Stimulated activated CD4-positive, alpha-beta T cell treated with anti-CD3 and anti-CD28 coated beads, Interleukin-2, amount 100 ng/mL, for 48 hours (primary cell): ENCODE results near the gene CTNNA3.
"Not testable (repeated sequence)": the region's sequence is repeated elsewhere in the genome, so short reads cannot be mapped to it uniquely, and the experiment has no call there.

Experiments used
- DNase-seq, 2 donors: peaks; one replicate each; pipeline ENCODE4 v3.0.0-alpha.2; 2020

The CTNNA3 gene

DNA sequence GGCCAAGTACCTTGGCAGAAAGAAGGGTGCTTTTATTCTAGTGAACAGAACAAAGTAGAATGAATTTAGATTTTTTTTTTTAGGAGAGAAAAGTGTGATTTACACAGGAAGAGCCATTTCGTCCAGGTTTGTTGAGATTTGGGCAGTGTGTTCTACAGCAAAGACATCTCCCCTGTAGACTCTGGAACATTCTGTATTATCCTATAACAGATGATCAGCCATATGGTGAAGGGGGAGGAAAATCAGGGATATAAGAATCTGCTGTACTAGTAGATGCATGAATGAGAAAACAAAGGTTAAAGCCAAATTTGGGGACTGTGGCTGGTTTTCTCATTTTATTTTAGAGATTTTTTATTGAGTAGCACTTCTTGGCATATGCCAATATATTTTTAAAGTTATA is 1223.8 kb downstream of the CTNNA3 start:
- no peak for DNase-seq

DNA sequence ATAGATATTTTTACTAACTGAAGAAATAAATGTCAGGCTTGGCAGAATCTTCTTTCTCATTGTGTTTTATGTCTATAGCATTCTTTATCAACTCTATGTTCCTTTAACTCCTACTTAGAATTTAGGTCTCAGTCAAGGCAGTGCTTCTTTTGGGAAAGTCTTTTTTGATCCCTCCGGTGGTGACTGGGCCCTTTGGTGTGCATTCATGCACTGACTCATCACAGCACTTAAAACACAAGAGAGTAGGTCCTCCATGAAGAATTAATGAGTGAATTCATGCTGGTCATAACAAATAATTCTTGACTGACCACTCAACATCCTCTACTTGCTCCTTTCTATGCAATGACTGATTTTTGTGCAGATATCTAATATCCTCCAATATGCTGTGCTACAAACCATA is 1229.0 kb downstream of the CTNNA3 start:
- DNase-seq, result no peak

DNA sequence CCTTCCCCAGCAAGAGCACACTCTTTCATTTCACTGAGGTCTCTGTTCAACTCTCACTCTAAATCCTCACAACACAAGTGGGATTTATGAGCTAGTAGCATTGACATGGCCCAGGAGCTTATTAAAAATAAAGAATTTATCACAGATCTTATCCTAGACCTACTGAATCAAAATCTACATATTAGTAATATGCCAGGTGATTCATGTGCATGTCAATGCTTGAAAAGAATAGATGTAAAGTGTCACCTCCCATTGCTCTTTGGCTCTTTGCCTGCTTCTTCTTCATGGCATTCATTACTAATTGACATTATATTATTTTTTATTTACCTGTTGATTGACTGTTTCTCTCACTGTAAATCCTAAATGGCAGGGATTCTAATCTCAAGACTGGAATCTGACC is 1229.4 kb downstream of the CTNNA3 start:
- DNase-seq, result no peak

DNA sequence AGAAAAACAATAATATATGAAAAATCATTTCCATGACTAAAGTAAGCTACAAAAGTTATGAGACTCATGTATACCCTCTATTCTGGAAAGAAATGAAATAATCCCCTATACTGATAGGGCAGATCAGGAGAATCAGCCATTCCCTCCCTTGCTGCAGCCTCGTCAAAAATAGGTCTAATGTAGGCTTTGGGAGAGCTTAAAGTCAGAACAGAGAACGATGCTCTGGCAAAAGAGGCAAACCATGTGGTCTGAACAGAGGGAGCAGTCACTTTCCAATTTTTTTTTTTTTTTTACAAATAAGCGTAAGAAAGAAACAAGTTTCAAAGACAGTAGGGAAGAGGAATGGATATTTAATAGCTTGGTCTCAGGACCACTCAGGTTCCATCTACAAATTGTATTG is 1232.4 kb downstream of the CTNNA3 start:
- DNase-seq, result no peak

DNA sequence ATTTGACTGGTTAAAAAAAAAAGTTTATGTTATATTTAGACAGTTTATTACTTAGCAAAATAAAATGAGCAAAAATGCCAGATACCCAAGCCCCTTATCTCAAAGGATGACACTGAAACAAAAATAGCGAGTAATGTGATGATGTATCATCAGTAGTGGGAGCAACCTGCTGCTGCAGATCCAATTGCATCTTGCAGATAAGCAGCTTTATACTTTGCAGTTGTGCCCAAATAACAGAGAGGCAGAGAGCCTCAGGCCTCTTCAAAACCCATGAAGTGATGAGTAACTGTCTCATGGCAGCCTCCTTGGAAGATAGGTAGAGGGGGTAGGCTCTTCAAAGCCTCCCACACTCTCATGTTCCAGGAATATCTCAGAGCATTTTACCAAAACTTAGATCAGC is 1238.4 kb downstream of the CTNNA3 start:
- no peak for DNase-seq

DNA sequence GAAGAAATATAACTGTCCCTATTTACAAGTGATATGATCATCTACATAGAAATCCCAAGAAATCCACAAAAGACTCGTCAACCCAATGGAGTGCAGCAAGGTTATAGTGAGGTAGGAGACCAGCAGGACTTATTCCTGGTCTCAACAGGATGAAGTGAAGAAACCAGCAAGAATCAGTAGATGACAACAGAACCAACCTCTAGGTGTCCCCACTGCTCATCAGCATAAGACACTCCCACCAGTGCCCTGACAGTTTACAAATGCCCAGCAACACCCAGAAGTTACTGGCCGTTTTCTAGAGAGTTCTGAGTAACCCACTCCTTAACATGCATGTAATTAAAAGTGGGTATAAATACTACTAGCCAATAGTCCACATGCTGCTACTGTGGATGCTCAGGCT is 1240.7 kb downstream of the CTNNA3 start:
- DNase-seq, result no peak

DNA sequence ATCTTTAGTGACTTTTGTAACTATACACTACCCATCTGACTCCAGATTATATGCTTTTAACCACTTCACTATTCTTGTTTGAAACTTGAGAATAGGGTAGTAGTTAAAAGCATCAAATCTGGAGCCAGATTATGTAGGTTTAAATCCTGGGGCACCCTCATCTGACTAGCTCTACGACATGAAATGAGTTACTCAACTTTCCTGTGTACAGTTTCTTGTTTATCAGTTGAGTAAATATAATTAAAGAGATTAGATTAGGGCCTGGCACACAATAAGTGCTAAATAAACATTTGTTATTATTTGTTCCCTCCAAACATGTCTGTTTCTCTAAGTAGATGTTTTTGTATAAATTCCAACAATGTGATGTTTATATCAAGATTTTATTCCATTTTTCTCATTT is 1255.4 kb downstream of the CTNNA3 start:
- DNase-seq, result no peak

DNA sequence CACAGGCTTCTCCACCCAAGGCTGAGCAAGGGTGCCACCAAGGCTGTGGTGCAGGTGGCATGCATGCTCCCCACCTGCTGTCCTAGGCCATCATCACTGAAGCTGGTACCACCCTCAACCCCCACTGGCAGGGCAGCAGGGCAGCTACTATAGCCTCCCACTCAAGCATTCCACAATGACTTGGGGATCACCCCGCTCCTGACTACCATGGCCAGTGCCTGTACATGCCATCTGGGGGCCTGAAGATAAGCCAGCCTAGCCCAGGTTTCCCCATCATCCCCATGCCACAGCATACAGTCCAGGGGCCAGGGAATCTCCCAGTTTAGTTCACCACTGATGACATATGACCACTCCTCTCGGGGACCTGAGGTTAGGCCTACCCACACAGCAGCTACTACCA is 1281.1 kb downstream of the CTNNA3 start:
- no peak for DNase-seq

DNA sequence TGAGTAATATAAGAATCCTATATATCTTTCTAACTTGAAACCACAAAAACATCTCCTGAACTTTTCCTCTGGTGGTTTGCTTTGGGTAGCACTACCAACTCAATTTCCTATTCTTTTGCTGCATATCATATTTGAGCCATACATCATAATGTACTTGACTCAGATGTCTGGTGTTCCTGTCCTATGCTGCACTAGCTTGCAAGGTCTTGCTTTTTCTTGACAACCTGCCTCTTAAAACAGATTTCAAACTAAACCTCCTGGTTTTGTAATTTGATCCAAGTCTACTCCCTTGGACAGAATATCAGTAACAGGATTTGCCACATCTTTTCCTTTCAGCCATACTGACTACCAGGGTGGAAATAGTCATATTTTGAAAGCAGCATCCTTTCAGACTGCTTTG is 1290.4 kb downstream of the CTNNA3 start:
- DNase-seq, result no peak

DNA sequence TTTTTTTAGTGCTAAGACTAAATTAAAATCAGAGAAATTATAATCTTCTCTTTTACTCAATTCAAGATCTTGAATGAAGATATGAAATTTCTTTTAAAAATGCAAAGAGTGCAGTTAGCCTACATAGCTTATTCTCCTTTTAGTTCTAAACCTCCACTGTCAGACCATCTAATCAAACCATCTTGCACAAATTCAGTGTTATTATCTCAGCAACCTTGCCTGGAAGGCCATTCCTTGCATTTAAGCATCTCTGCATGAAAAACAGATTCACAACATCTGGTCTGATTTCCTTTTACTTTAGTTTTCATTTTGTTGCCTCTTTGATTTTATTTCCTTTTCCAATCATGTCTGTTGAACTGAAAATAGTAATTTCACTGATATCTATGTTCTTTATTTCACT is 1297.3 kb downstream of the CTNNA3 start:
- DNase-seq, result no peak

DNA sequence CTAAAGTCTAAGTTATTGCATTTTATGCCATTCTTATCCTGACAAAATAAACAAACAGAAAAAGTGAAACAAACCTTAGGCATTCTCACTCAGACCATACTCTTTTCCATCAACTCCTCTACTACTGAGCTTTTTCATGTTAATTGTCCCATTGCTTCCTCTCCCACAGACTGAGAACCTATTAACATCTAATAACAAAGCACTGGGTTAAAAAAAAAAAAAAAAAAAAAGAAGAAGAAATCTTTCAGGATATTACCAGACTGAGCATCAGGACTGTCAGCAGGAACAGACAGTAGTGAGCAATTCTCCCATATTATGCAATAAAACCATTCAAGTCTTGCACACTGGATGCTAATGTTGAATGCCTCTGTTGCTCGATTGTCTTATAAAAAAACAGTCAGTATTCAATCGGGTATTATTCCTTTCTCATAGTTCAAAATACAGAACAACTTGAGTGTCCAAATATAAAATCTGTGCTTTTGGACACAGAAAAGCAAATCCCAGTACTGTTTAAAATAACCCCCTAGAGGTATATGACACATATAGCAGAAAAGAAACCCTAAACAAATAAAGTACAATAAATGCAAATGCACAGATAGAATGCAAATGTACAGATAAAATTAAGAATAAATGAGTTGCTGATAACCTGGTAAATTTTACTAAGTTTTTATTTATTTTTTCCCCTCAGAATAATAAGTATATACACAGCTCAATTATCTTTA is 1301.5 kb downstream of the CTNNA3 start:
- no peak for DNase-seq

DNA sequence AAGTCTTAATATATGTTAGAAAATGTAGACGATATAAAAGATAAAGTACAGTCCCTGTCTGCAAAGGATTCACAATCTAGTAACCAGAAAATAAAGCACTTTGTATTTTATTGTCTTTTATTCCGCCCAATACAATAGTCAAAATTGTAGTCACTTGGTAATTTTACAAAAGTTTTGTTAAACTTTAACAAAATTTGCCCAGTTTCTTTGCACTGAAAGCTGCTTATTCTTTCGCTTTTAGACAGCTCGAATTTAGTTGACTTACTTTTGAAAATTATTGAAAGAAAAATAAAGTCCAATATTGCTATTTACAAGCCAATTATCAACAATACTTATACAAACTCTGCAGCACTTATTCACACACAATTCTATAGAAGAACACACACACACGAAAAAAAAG is 1305.1 kb downstream of the CTNNA3 start:
- no peak for DNase-seq

DNA sequence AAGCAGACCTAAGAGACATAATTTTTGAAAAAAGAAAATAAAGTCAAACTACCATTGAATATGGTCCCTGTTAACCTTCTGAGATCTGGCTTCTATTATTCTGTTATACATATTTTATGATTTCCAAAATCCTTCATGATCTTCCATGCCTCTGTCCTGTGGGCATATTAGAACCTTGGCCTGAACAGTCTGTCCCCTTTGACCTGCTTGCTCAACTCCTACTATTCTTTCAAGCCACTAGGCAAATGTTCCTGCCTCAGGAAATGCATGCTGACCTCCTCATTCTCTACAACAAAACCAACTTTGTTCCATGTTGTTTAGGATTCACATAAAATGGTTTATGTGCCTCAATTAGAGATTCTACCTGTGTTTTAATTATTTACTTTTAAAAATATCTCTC is 1315.0 kb downstream of the CTNNA3 start:
- DNase-seq, result no peak

DNA sequence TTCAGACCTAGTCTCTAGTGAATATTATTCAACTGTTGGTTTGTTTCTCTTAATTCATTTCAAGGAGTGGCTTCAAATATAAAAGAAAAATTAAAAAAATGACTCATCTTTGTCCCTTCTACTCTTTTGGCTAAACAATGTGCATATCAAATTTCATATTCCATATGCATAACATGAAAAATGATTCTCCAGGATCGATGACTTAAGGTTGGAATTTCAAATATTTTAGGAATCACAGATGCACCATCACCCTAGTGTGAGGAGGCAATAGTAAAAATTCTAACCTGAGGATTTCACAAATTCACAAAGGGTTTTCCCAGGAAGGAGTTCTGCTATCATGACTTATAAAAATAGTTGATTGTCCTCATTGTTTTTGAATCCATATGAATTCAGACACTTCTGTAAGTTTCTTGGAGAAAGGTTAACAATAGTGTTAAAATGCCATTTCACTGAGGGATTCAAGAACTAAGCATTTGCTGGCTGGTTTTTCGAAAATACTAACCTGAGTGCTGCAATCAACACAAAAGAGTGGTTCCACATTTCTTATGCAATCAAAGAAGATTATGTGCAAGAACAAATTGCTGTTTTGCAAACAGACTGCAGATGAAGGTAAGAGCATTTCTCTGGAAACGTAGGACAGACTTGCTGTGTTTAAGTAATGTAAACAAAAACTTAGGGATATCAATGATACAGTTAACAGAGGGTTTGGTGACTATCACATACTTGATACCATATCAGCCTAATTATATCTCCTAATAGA is 1317.7 kb downstream of the CTNNA3 start:
- no peak for DNase-seq

DNA sequence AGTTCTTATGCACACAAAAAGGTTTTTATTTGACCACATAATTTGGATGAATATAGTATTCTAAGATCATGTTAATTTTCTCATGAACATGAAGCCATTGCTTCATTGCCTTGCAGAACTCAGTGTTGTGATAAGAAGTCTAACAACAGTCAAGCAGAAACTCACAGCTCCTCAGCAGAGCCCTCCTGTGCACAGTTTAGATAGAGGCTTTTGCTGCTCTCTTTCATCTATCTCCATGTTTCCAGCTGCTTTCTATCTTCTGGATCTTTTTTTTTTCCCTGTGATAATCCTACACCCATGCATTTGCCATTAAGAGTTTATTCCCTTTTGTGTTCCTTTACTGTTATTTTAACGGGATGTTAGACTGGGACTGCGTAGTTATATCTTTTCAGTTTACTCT is 1327.8 kb downstream of the CTNNA3 start:
- DNase-seq, result no peak

DNA sequence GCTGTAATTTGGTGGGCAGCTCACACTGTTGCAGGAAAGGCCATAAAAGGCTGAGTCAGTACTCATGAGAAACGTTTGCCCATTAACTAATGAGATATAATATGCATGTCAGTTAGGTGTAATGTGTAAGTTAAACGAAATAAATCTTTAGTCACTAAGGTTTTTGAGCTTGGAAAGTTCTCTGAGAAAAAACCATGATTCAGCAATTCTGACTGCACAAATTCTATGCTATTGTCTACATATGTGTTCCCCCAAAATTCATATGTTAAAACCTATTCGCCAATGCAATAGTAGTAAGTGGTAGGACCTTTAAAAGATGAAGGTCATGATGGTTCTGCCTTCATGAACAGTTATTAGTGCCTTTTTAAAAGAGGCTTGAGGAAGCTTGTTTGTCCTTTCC is 1329.8 kb downstream of the CTNNA3 start:
- no peak for DNase-seq

DNA sequence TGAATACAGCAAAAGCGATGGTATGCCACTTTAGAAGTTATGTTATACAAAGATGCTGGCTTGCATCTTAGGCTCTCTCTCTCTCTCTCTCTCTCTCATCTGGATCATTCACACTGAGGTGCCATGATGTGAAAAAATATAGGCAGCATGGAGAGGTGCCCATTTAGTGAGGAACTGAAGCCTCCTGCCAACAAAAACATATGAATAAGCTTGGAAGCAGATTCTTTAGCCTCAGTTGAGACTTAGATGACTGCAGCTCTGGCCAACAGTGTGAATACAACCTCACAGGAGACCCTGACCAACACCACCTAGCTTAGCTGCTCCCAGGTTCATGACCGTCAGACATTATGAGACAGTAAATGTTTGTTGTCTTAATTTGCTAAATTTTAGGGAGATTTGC is 1330.3 kb downstream of the CTNNA3 start:
- no peak for DNase-seq

DNA sequence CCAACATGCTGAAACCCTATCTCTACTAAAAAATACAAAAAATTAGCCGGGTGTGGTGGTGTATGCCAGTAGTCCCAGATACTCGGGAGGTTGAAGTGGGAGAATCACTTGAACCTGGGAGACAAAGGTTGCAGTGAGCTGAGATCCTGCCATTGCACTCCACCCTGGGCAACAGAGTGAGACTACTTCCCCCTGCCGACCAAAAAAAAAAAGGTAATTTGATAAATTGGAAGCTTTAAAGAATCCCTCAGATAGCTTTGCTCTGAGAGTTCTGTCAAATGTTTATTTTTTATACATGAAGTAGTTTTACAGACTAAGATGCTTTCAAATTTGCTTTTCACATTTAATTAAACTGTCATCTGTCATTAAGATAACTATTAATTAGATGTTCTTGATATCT is 1333.5 kb downstream of the CTNNA3 start:
- DNase-seq, result no peak

DNA sequence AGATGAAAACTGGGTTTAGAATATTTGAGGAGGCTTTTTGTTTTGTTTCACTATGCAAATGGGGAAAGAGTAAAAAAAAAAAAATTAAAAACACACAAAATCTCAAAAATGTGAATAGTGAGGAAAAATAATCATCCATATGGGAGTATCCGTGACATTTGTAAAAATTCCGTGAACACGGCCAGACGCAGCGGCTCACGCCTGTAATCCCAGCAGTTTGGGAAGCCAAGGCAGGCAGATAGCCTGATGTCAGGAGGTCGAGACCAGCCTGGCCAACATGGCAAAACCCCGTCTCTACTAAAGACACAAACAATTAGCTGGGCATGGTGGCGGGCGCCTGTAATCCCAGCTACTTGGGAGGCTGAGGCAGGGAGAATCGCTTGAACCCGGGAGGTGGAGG is 1342.2 kb downstream of the CTNNA3 start:
- not testable (repeated sequence) for DNase-seq

DNA sequence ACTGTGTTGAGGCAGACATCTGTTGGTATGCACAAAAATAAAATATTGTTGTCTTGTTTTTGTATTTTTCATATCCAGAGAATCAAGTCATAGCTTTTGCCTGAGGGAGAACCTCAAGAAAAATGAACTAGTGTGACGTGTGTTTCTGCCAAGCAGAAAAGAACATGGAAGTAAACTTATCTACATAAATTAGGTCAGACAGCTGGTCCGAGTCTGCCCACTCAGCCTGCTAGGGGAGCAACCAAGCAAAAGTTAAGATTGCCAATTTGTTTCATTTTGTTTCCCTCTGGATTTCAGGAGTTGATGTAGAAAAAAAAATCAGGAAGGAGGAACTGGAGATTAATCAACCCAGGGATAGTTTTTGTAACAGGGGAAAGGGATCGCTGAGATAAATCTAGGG is 1342.6 kb downstream of the CTNNA3 start:
- DNase-seq, result no peak

DNA sequence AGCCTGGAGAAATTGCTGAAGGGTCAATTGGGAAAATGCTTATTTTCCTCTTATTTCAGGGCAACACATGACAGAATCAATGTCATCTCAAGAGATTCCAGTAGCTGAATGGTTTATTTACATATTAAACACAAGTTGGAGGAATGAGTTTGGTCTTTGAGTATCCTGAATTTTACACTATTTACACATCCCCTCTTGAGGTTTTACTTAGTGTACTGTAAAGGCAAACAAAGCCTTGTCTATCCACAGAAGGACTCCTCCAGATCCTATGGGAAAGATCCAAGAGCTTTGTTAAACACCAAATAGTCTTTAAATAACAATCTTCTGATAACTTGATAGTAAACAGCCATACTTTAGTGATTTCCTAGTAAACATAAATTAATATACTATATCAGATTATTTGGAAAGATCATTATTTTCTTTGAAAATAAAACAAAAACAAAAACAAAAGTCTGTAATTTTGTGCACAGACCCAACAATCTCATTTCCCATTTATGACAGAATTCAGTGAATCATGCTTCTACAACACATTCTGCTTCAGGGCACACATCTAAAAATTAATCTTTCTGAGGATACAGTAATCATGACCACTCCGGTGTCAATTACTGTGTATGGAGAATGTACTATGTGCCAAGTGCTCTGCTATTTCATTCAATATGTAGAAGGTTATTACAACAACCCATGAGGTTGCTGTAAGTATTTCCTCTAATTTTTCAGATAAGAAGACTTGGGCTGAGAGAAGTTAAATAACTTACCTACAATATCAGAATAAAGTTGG is 1345.2 kb downstream of the CTNNA3 start:
- DNase-seq, result no peak

DNA sequence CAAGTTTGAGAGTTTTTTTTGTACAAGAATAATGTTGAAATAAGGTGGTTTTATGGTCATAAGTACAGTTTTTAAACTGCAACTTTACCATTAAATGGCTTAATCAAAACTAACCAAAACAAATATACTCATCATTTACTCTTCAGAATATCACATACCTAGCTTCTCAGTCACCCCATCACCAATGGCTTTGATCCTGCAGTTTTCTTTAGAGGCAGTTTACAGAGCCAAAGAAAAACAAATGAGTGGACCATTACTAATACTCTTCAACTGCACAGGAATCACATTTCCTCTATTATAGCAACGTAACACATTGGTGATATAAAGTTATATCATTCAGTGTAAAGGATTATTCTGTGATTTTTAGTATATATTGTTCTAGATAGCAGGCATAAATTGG is 1346.3 kb downstream of the CTNNA3 start:
- no peak for DNase-seq

DNA sequence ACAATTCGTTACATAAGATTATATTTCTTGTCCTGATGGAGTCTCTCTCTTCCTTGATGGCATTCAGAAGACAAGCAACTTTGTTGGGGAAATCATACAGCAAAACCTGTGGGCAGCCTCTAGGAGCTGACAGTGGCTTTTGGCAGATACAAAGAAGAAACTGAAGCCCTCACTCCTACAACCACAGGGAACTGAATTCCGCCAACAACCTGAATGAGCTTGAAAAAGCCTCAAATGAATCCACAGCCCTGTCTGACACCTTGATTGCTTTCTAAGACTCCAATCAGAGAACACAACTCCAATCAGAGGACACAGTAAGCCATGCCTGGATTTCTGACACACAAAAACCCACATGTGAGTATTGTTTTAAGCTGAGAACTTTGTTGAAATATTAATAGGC is 1346.9 kb downstream of the CTNNA3 start:
- no peak for DNase-seq

DNA sequence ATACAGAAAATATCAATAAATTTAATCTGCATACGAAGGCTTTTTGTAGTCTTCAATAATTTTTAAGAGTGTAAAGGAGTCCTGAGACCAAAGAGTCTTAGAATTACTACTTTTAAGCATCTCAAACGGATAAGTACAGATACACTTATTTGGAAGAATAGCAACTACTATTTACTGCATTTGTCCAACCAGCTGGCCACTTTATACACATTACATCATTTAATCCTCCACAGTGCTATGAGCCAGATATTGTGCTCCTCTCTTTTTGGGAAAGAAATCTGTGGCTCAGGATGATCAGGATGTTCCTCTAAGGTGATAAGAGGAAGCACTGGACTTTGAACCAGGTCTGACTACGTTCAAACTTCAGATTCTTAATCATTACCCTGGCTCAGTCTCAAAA is 1358.8 kb downstream of the CTNNA3 start:
- DNase-seq, result no peak
